Loucy (cell line): ENCODE results near the gene EFNB2.

Experiments
- H2AFZ ChIP-seq: fragments of 200-600 bp; sonication (generic); 2 replicates; pipeline ENCODE4 v1.6.0; 2016; ENCODE audit warnings: antibody characterized with exemption, mild to moderate bottlenecking, low read length, moderate library complexity
- H3F3A ChIP-seq: fragments of 200-600 bp; 2 replicates; pipeline ENCODE4 v1.6.0; 2016; ENCODE audit warnings: antibody characterized with exemption, low read depth, mild to moderate bottlenecking
- H3K27me3 ChIP-seq: fragments of 200-600 bp; sonication (generic); 2 replicates; pipeline ENCODE4 v1.6.1; 2014; ENCODE audit warnings: low read length, mild to moderate bottlenecking; ENCODE audit not compliant: insufficient read depth, poor library complexity, severe bottlenecking
- H3K36me3 ChIP-seq: fragments of 200-600 bp; sonication (generic); 2 replicates; pipeline ENCODE4 v1.6.1; 2016; ENCODE audit warnings: low read length; ENCODE audit not compliant: insufficient read depth
- H3K4me1 ChIP-seq: fragments of 200-600 bp; sonication (generic); 2 replicates; pipeline ENCODE4 v1.5.1; 2014; ENCODE audit warnings: low read length, mild to moderate bottlenecking; ENCODE audit not compliant: insufficient read depth, poor library complexity, severe bottlenecking
- H3K4me2 ChIP-seq: fragments of 200-600 bp; sonication (generic); 2 replicates; pipeline ENCODE4 v1.6.0; 2014; ENCODE audit warnings: antibody characterized with exemption, low read length, low read depth, mild to moderate bottlenecking; ENCODE audit not compliant: poor library complexity, severe bottlenecking
- H3K4me3 ChIP-seq: fragments of 200-600 bp; sonication (generic); 2 replicates; pipeline ENCODE4 v1.5.1; 2014; ENCODE audit warnings: low read length, mild to moderate bottlenecking, mixed read lengths; ENCODE audit not compliant: poor library complexity, severe bottlenecking
- H3K79me2 ChIP-seq: fragments of 200-600 bp; sonication (generic); 2 replicates; pipeline ENCODE4 v1.6.1; 2014; ENCODE audit warnings: low read length; ENCODE audit not compliant: insufficient read depth
- H3K9ac ChIP-seq: fragments of 200-600 bp; sonication (generic); 2 replicates; pipeline ENCODE4 v1.6.0; 2014; ENCODE audit warnings: mild to moderate bottlenecking, low read depth, low read length, moderate library complexity; ENCODE audit not compliant: poor library complexity, severe bottlenecking
- H3K9me2 ChIP-seq: fragments of 200-600 bp; sonication (generic); replicated peaks from 2 replicates; pipeline ENCODE4 v1.6.1; 2016; ENCODE audit warnings: low read depth, low read length, mixed read lengths
- H3K9me3 ChIP-seq: fragments of 200-600 bp; sonication (generic); 2 replicates; pipeline ENCODE4 v1.6.1; 2014; ENCODE audit warnings: mild to moderate bottlenecking, antibody characterized with exemption, low read length, low read depth; ENCODE audit not compliant: insufficient read depth
- H4K20me1 ChIP-seq: fragments of 200-600 bp; sonication (generic); 2 replicates; pipeline ENCODE4 v1.6.0; 2014; ENCODE audit warnings: antibody characterized with exemption, low read length, mild to moderate bottlenecking; ENCODE audit not compliant: insufficient read depth, poor library complexity, severe bottlenecking
- EZH2phosphoT487 ChIP-seq: fragments of 200-600 bp; IDR thresholded peaks from 2 replicates; pipeline ENCODE4 v1.6.1; 2018; ENCODE audit warnings: antibody characterized with exemption, mild to moderate bottlenecking, moderate library complexity, borderline replicate concordance
- TF ChIP-seq, protein P1 (sequence below): fragments of 200-600 bp; sonication (generic); conservative IDR thresholded peaks from 2 replicates; pipeline ENCODE4 v1.5.1; 2014; ENCODE audit warnings: mild to moderate bottlenecking, antibody characterized with exemption, low read length

The EFNB2 gene

DNA sequence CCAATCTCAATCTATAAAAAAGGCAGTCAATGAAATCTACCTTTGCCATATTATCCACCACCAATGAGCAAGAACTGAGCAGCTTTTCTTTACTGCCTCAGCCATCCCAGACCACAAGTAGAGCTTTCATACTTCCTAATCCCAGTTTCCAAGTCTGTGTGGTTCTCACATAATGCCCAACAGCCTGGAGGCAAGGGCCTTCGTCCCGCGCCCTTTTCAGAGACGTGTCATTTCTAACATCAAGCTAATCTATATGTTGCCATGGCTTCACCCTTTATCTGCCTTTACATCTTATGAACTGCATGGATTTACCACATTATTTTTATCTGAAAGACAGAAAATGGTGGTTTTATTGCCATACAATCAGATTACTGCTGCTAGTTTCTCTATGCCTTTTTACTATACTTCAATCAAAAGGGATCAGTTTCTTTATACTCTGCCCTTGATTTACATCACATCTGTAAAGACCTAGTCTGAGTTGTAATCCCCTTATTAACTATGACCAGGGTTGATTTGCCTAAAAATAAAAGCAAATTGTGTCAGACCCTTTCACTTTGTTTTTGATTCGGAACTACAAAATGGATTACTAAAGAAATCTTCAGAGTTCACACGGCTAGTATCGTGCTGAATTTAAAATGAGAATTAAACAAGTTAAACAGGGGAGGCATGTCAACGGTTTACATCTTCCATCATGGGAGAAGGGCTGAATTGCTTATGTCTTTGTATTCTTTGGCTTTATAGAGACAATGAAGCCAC is 5.9 kb downstream of the EFNB2 start:
- H3K9ac ChIP-seq, result no peak overlapping the region
- H4K20me1 ChIP-seq, result no peaks in the 10 kb centered on the region

DNA sequence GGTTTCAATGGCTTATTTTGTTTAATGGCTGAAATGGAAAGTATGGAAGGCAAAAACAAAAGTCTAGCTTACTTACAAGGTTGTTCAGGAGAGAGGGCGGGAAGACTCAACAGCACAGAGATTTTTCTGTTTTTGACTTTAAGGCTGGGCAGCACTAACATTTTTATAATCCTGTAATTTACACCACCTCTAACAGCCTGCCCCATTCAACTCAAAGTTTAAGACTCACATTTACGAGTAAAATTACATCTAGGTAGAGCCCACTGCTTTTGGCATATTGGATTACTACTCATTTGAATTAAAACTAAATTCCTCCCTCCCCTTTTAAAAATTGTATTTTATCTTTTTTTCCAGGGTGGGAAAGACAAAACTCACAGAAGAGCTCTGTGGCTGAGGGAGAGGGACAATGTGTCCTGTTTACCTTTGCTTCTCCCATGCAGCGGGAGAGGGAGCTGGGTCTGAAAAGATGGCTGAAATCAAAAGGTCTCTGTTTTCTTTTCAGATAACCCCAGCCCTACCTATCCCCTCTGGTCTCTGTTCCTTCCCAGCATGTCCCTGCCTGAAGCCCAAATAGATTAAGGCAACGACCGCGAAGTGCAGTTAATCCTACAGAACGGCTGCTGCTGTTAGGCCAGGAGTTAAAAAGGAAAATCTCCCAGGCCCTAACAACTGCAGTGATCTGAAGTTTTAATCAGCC is 6.6 kb downstream of the EFNB2 start:
- H3K79me2 ChIP-seq, result no peaks in the 10 kb centered on the region
- H3K36me3 ChIP-seq, result no peaks in the 10 kb centered on the region
- no peak overlapping the region for H2AFZ ChIP-seq
- no peak overlapping the region for H3K9ac ChIP-seq
- no peaks in the 10 kb centered on the region for H4K20me1 ChIP-seq
- H3K4me2 ChIP-seq, result no peak overlapping the region
- no peaks in the 10 kb centered on the region for H3K9me3 ChIP-seq
- no peaks in the 10 kb centered on the region for H3K4me1 ChIP-seq
- H3K9me2 ChIP-seq, result no peaks in the 10 kb centered on the region
- TF ChIP-seq, protein P1, sequence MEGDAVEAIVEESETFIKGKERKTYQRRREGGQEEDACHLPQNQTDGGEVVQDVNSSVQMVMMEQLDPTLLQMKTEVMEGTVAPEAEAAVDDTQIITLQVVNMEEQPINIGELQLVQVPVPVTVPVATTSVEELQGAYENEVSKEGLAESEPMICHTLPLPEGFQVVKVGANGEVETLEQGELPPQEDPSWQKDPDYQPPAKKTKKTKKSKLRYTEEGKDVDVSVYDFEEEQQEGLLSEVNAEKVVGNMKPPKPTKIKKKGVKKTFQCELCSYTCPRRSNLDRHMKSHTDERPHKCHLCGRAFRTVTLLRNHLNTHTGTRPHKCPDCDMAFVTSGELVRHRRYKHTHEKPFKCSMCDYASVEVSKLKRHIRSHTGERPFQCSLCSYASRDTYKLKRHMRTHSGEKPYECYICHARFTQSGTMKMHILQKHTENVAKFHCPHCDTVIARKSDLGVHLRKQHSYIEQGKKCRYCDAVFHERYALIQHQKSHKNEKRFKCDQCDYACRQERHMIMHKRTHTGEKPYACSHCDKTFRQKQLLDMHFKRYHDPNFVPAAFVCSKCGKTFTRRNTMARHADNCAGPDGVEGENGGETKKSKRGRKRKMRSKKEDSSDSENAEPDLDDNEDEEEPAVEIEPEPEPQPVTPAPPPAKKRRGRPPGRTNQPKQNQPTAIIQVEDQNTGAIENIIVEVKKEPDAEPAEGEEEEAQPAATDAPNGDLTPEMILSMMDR, result no peak
- no peak for TF ChIP-seq EZH2phosphoT487
- H3K4me3 ChIP-seq, result no peak overlapping the region
- no peaks in the 10 kb centered on the region for H3K27me3 ChIP-seq
- H3F3A ChIP-seq, result no peaks in the 10 kb centered on the region

More for the DNA sequence above, 5.9 kb downstream of the EFNB2 start:
- H2AFZ ChIP-seq, result no peak overlapping the region
- no peaks in the 10 kb centered on the region for H3K9me2 ChIP-seq
- no peaks in the 10 kb centered on the region for H3K36me3 ChIP-seq
- H3K79me2 ChIP-seq, result no peaks in the 10 kb centered on the region
- no peaks in the 10 kb centered on the region for H3K27me3 ChIP-seq
- H3K4me3 ChIP-seq, result no peak overlapping the region
- H3F3A ChIP-seq, result no peaks in the 10 kb centered on the region
- no peak overlapping the region for H3K4me2 ChIP-seq
- TF ChIP-seq EZH2phosphoT487, result no peak
- TF ChIP-seq, protein P1, result no peak
- no peaks in the 10 kb centered on the region for H3K4me1 ChIP-seq
- H3K9me3 ChIP-seq, result no peaks in the 10 kb centered on the region

DNA sequence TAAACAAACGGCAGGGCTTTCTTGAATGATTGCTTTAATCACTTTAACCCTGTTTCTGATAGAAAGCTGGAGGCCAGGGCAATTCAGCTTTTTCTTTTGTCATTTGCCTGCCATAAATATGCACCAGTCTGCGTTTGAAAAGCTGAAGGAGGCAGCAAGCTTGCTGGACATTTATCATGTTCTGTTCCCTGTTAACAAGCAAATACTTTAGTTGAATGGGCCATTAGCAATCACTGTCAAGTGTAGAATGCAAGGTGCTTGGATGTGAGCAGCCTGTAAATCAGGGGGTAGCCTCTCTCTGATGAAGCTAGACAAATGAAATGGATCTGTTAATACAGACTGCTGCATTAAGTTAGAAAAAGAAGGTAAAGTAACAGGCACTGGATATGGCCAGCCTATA is 7.6 kb downstream of the EFNB2 start:
- Histone ChIP-seq H3K4me1 (no peaks in the 10 kb centered on the region), H3K79me2 (no peaks in the 10 kb centered on the region), H3K4me3 (no peak overlapping the region), H3K9me2 (no peaks in the 10 kb centered on the region), H3F3A (no peaks in the 10 kb centered on the region), H3K4me2 (no peak overlapping the region), H3K9ac (no peak overlapping the region), H4K20me1 (no peaks in the 10 kb centered on the region), H3K27me3 (no peaks in the 10 kb centered on the region), H3K36me3 (no peaks in the 10 kb centered on the region), H3K9me3 (no peaks in the 10 kb centered on the region), H2AFZ (no peak overlapping the region)
- TF ChIP-seq, protein P1, result no peak
- no peak for TF ChIP-seq EZH2phosphoT487
